Keratinocyte (primary cell): ENCODE results near the gene SLX4IP.

Experiments used
- EZH2 ChIP-seq: IDR thresholded peaks from one replicate; pipeline ENCODE4 v1.6.1; 2012; ENCODE audit warnings: inconsistent platforms, mild to moderate bottlenecking, low read length, moderate library complexity
- TF ChIP-seq, protein P1 (sequence below), 3 experiments: IDR thresholded peaks in 1 of 3; conservative IDR thresholded peaks in 1 of 3; optimal IDR thresholded peaks in 1 of 3; 2 replicates in 2 of 3; 3 replicates in 1 of 3; pipeline versions ENCODE3 to v1.5.1; 2011; ENCODE audit warnings: low read length in 3 of 3, mild to moderate bottlenecking in 3 of 3, moderate library complexity in 2 of 3, control low read depth in 1 of 3, inconsistent platforms in 1 of 3; ENCODE audit not compliant: insufficient read depth in 2 of 3; ENCODE audit errors: extremely low read depth in 1 of 3

DNA sequence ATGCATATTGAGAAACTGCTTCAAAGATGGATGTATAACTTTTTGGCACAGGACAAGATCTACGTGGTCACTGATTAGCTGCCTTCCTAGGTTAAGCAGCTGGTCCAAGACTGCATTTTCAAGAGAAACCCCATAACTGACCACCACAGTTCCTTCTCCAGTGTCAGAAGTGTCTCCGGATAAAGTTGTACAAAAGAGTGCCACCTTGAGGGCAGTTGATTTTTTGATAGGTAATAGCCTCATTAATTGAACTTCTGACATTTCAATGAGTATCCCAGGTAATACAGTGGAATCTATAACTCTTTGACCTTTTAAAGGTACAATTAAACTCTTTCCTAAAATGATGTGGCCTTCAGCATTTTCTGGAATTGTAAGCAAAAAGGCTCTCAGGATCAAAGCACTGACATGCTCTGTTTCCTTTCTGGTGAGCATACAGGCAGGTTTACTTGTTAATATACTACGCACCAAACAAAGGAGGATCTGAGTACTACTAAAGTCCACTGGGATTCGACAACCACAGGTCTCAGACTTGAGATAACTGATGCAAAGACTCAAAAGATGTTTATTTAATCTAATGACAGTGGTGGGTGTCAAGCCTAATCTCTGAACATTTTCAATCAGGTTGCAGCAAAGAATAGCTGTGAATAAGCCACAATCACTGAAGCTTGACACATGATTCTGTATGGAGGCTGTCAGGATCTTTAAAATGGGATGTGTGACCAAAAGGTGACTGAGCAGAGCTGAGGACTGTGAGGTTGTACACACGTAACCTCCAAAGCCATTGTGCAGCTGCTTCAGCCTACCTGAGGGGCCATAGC lies 22.3 kb upstream of the SLX4IP start:
- TF ChIP-seq, protein P1, sequence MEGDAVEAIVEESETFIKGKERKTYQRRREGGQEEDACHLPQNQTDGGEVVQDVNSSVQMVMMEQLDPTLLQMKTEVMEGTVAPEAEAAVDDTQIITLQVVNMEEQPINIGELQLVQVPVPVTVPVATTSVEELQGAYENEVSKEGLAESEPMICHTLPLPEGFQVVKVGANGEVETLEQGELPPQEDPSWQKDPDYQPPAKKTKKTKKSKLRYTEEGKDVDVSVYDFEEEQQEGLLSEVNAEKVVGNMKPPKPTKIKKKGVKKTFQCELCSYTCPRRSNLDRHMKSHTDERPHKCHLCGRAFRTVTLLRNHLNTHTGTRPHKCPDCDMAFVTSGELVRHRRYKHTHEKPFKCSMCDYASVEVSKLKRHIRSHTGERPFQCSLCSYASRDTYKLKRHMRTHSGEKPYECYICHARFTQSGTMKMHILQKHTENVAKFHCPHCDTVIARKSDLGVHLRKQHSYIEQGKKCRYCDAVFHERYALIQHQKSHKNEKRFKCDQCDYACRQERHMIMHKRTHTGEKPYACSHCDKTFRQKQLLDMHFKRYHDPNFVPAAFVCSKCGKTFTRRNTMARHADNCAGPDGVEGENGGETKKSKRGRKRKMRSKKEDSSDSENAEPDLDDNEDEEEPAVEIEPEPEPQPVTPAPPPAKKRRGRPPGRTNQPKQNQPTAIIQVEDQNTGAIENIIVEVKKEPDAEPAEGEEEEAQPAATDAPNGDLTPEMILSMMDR (optimal IDR thresholded peaks at IDR 0.05 in 1 of 3, IDR thresholded peaks at IDR 0.05 in 1 of 3, conservative IDR thresholded peaks at IDR 0.05 in 1 of 3; ENCODE audit: extremely low read depth in 1 of 3, insufficient read depth in 2 of 3, low read length in 3 of 3) = peak in 1 of 3 experiments; percentile 15
- no peak for TF ChIP-seq EZH2
